Upper lobe of left lung (tissue), 4 donors: ENCODE measurements around the gene PRIM2.
"Not testable (repeated sequence)": the region's sequence is repeated elsewhere in the genome, so short reads cannot be mapped to it uniquely, and the experiment has no call there.

Experiments
- CTCF ChIP-seq, 6 experiments: fragments of 450-650 bp in 4 of 6; fragments of 200-600 bp in 2 of 6; sonication (generic) in 2 of 6; IDR thresholded peaks; one replicate each; pipeline ENCODE4 v1.5.1; 2016 to 2019; ENCODE audit warnings: antibody characterized with exemption in 6 of 6
- EP300 ChIP-seq, 4 donors: sonication (generic); formaldehyde crosslinking; IDR thresholded peaks; one replicate each; pipeline ENCODE4 v1.5.1; 2017; ENCODE audit warnings: antibody characterized with exemption in 4 of 4, control low read depth in 2 of 4
- POLR2A ChIP-seq, 4 donors: fragments of 450-650 bp; IDR thresholded peaks; one replicate each; pipeline ENCODE4 v1.5.1; 2016 to 2017; ENCODE audit warnings: antibody characterized with exemption in 4 of 4, mild to moderate bottlenecking in 2 of 4
- POLR2AphosphoS5 ChIP-seq, 2 donors: sonication (generic); formaldehyde crosslinking; IDR thresholded peaks; one replicate each; pipeline ENCODE4 v1.5.1; 2017; ENCODE audit warnings: antibody characterized with exemption in 2 of 2

- TF ChIP-seq POLR2A, CTCF, EP300, POLR2AphosphoS5 (IDR thresholded peaks at IDR 0.05): not testable (repeated sequence)
These were observed 197.7 kb downstream of the PRIM2 start for GRCh38 chr6:57515171-57515570.
